ENCODE data around the gene C16orf96.

The C16orf96 gene

GRCh38 chr16:4535627-4536108, 20.5 kb upstream of the C16orf96 start:
- TF ChIP-seq SPI1 (IDR thresholded peaks at IDR 0.05; ENCODE audit: borderline replicate concordance, low read depth), result no peak; the same call in 1 of the 2 replicates
- TF ChIP-seq, protein P1, sequence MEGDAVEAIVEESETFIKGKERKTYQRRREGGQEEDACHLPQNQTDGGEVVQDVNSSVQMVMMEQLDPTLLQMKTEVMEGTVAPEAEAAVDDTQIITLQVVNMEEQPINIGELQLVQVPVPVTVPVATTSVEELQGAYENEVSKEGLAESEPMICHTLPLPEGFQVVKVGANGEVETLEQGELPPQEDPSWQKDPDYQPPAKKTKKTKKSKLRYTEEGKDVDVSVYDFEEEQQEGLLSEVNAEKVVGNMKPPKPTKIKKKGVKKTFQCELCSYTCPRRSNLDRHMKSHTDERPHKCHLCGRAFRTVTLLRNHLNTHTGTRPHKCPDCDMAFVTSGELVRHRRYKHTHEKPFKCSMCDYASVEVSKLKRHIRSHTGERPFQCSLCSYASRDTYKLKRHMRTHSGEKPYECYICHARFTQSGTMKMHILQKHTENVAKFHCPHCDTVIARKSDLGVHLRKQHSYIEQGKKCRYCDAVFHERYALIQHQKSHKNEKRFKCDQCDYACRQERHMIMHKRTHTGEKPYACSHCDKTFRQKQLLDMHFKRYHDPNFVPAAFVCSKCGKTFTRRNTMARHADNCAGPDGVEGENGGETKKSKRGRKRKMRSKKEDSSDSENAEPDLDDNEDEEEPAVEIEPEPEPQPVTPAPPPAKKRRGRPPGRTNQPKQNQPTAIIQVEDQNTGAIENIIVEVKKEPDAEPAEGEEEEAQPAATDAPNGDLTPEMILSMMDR (IDR thresholded peaks at IDR 0.05; ENCODE audit: insufficient read depth, low read length), result no peak
- TF ChIP-seq POLR2AphosphoS5 (IDR thresholded peaks at IDR 0.05; ENCODE audit: low read depth), result no peak
- no peak for TF ChIP-seq GABPA (IDR thresholded peaks at IDR 0.05; ENCODE audit: low read depth)
- TF ChIP-seq, protein P2, sequence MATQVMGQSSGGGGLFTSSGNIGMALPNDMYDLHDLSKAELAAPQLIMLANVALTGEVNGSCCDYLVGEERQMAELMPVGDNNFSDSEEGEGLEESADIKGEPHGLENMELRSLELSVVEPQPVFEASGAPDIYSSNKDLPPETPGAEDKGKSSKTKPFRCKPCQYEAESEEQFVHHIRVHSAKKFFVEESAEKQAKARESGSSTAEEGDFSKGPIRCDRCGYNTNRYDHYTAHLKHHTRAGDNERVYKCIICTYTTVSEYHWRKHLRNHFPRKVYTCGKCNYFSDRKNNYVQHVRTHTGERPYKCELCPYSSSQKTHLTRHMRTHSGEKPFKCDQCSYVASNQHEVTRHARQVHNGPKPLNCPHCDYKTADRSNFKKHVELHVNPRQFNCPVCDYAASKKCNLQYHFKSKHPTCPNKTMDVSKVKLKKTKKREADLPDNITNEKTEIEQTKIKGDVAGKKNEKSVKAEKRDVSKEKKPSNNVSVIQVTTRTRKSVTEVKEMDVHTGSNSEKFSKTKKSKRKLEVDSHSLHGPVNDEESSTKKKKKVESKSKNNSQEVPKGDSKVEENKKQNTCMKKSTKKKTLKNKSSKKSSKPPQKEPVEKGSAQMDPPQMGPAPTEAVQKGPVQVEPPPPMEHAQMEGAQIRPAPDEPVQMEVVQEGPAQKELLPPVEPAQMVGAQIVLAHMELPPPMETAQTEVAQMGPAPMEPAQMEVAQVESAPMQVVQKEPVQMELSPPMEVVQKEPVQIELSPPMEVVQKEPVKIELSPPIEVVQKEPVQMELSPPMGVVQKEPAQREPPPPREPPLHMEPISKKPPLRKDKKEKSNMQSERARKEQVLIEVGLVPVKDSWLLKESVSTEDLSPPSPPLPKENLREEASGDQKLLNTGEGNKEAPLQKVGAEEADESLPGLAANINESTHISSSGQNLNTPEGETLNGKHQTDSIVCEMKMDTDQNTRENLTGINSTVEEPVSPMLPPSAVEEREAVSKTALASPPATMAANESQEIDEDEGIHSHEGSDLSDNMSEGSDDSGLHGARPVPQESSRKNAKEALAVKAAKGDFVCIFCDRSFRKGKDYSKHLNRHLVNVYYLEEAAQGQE (IDR thresholded peaks at IDR 0.05; ENCODE audit: insufficient replicate concordance, low read depth), result no peak
- Histone ChIP-seq H3K4me3 (replicated peaks; ENCODE audit: insufficient read depth, low read length) (no peak overlapping the region), H3K27me3 (ENCODE audit: insufficient read depth, poor library complexity, severe bottlenecking) (no peaks in the 10 kb centered on the region), H3K27ac (replicated peaks) (no peak overlapping the region)
- DNase-seq (ENCODE audit: low read depth in 1 of 2, low spot score in 1 of 2), result no peak

DNA sequence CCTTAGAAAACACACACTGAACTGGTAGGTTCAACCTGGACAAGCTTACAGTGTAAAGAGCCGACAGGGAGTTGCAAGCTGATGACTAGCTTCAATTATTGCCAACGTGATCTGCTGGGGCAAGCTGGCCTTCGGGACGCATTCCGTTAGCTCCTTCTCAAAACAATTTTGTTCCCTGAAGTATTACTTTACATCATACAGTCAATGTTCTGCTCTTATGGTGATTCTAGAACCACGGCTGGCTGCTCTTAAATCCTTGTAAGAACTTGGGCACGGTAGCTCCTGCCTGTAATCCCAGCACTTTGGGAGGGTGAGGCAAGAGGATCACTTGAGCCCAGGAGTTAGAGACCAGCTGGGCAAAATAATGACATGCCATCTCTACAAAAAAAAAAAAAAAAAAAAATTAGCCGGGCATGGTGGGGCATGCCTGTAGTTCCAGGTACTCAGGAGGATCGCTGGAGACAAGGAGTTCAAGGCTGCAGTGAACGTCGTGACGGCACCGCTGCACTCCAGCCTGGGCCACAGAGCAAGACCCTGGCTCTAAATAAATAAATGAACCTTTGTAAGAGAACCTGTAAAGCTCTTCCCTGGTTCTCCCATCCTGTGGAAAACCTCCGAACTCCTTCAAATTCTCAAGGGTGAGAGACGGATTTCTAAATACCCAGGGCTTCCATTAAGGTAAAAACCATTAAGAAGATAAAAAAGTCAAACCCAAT, 19.6 kb upstream of the C16orf96 start:
- no peaks in the 10 kb centered on the region for H3K27me3 ChIP-seq (ENCODE audit: insufficient read depth, poor library complexity, severe bottlenecking)
- no peak overlapping the region for H3K27ac ChIP-seq (replicated peaks)
- no peak overlapping the region for H3K4me3 ChIP-seq (replicated peaks; ENCODE audit: insufficient read depth, low read length)
- no peak for TF ChIP-seq GABPA (IDR thresholded peaks at IDR 0.05; ENCODE audit: low read depth)
- no peak for TF ChIP-seq SPI1 (IDR thresholded peaks at IDR 0.05; ENCODE audit: borderline replicate concordance, low read depth)
- TF ChIP-seq, protein P1 (IDR thresholded peaks at IDR 0.05; ENCODE audit: insufficient read depth, low read length), result no peak
- no peak for TF ChIP-seq POLR2AphosphoS5 (IDR thresholded peaks at IDR 0.05; ENCODE audit: low read depth)
- TF ChIP-seq, protein P2 (IDR thresholded peaks at IDR 0.05; ENCODE audit: insufficient replicate concordance, low read depth), result no peak
- no peak for DNase-seq (ENCODE audit: low read depth in 1 of 2, low spot score in 1 of 2)

- no peaks in the 10 kb centered on the region for H3K27me3 ChIP-seq (ENCODE audit: insufficient read depth, poor library complexity, severe bottlenecking)
- no peak for TF ChIP-seq GABPA (IDR thresholded peaks at IDR 0.05; ENCODE audit: low read depth)
- TF ChIP-seq SPI1 (IDR thresholded peaks at IDR 0.05; ENCODE audit: borderline replicate concordance, low read depth), result no peak
- no peak for TF ChIP-seq POLR2AphosphoS5 (IDR thresholded peaks at IDR 0.05; ENCODE audit: low read depth)
- TF ChIP-seq, protein P1 (IDR thresholded peaks at IDR 0.05; ENCODE audit: insufficient read depth, low read length), result no peak
- TF ChIP-seq, protein P2 (IDR thresholded peaks at IDR 0.05; ENCODE audit: insufficient replicate concordance, low read depth), result no peak
- H3K4me3 ChIP-seq (replicated peaks; ENCODE audit: insufficient read depth, low read length), result peak overlapping the region; percentile 64
- no peak for DNase-seq (ENCODE audit: low read depth in 1 of 2, low spot score in 1 of 2)
- H3K27ac ChIP-seq (replicated peaks), result peak overlapping the region; percentile 64
These were observed 18.5 kb upstream of the C16orf96 start for GRCh38 chr16:4537376-4538343.
